ENCODE measurements around the gene KRTAP4-8. TPM values are rescaled to one million over a fixed set of nuclear protein-coding genes. Genes with fewer than 3 reads are reported as not detected.
"Not testable (repeated sequence)": the region's sequence is repeated elsewhere in the genome, so short reads cannot be mapped to it uniquely, and the experiment has no call there.

KRTAP4-8 gene
- total RNA-seq, 4 donors from 2014 or later = 4.4 to 15.2 (median 13.6) TPM; not detected in 1

DNA sequence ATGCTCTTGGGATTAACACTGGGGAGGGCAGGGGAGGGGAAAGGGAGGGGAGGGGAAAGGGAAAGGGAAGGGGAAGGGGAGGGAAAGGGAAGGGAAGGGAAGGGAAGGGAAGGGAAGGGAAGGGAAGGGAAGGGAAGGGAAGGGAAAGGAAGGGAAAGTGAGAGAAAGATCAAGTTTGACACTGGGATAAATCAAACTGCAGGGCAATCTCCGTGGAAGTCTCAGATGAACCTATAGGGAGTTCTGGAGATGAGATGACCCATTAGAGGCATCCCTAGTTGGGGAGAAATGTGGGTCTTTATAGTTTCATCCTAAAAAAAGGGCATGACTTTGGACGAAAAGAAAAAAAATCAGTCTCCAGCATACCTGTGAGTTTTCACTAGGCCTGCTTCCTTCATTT lies 23.8 kb upstream of the KRTAP4-8 start:
- no peaks in the 10 kb centered on the region for H3K4me1 ChIP-seq
- no peaks in the 10 kb centered on the region for H3K36me3 ChIP-seq
- H3K27me3 ChIP-seq = peaks cover 5% of the 10 kb centered on the region
- H3K4me3 ChIP-seq = no peak overlapping the region
- H3K27ac ChIP-seq = no peak overlapping the region
- TF ChIP-seq POLR2AphosphoS5 (IDR thresholded peaks at IDR 0.05) (no peak), EP300 (IDR thresholded peaks at IDR 0.05) (no peak), POLR2A (IDR thresholded peaks at IDR 0.05) (no peak), CTCF (IDR thresholded peaks at IDR 0.05) (no peak)
- 88% methylated on average over 2 of the region's 2 CpGs for WGBS
- no peaks in the 10 kb centered on the region for H3K9me3 ChIP-seq
- DNase-seq (ENCODE audit: low spot score in 2 of 2) = no peak

GRCh38 chr17:41119696-41120690 lies 22.1 kb upstream of the KRTAP4-8 start:
- not testable (repeated sequence) for H3K27ac ChIP-seq; H3K4me3 ChIP-seq; H3K36me3 ChIP-seq; H3K4me1 ChIP-seq; H3K27me3 ChIP-seq; H3K9me3 ChIP-seq; DNase-seq (ENCODE audit: low spot score in 2 of 2)
- WGBS = 64% methylated on average over 11 of the region's 11 CpGs

DNA sequence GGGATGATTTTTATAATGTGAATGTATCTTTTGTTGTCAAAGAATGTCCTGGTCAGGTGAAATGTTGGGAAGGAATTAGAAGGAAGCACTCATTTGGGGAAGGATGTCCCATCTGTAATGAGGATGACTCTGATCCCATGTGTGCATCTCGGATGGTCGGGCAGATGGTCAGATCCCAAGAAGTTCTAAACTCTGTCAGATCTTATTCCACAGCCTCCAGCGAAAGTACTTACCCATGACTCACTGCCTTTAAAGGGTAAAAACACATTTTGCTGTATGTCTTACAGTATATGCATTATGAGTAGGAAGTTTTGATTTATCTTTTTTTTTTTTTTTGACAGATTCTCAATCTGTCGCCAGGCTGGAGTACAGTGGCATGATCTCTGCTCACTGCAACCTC lies 20.8 kb upstream of the KRTAP4-8 start:
- Histone ChIP-seq H3K4me1 (no peaks in the 10 kb centered on the region), H3K27ac (no peak overlapping the region), H3K9me3 (no peaks in the 10 kb centered on the region), H3K4me3 (no peak overlapping the region), H3K36me3 (no peaks in the 10 kb centered on the region), H3K27me3 (peaks cover 9% of the 10 kb centered on the region)
- TF ChIP-seq POLR2A (IDR thresholded peaks at IDR 0.05) = no peak
- no peak for TF ChIP-seq EP300 (IDR thresholded peaks at IDR 0.05)
- no peak for TF ChIP-seq POLR2AphosphoS5 (IDR thresholded peaks at IDR 0.05)
- no peak for TF ChIP-seq CTCF (IDR thresholded peaks at IDR 0.05)
- 59% methylated on average over 4 of the region's 4 CpGs for WGBS
- DNase-seq (ENCODE audit: low spot score in 2 of 2) = no peak

- not testable (repeated sequence) for DNase-seq (ENCODE audit: low spot score in 2 of 2); H3K27ac ChIP-seq; H3K4me3 ChIP-seq; H3K9me3 ChIP-seq; H3K27me3 ChIP-seq; H3K36me3 ChIP-seq; H3K4me1 ChIP-seq
- 76% methylated on average over 8 of the region's 10 CpGs for WGBS
Observed at GRCh38 chr17:41117846-41118386, 20.0 kb upstream of the KRTAP4-8 start, which contains the start of gene KRTAP4-11. KRTAP4-11 (minus strand) TSS chr17:41118373; CDS start chr17:41118315, 58 bp downstream.

- WGBS = 23% methylated on average over 4 of the region's 5 CpGs
- no peaks in the 10 kb centered on the region for H3K9me3 ChIP-seq
- no peaks in the 10 kb centered on the region for H3K4me1 ChIP-seq
- H3K4me3 ChIP-seq = no peak overlapping the region
- TF ChIP-seq CTCF (IDR thresholded peaks at IDR 0.05) (no peak), POLR2A (IDR thresholded peaks at IDR 0.05) (no peak), POLR2AphosphoS5 (IDR thresholded peaks at IDR 0.05) (no peak), EP300 (IDR thresholded peaks at IDR 0.05) (no peak)
- no peak for DNase-seq (ENCODE audit: low spot score in 2 of 2)
- no peak overlapping the region for H3K27ac ChIP-seq
- no peaks in the 10 kb centered on the region for H3K36me3 ChIP-seq
- peaks cover 9% of the 10 kb centered on the region for H3K27me3 ChIP-seq
Observed at GRCh38 chr17:41116297-41116696, 18.4 kb upstream of the KRTAP4-8 start.

DNA sequence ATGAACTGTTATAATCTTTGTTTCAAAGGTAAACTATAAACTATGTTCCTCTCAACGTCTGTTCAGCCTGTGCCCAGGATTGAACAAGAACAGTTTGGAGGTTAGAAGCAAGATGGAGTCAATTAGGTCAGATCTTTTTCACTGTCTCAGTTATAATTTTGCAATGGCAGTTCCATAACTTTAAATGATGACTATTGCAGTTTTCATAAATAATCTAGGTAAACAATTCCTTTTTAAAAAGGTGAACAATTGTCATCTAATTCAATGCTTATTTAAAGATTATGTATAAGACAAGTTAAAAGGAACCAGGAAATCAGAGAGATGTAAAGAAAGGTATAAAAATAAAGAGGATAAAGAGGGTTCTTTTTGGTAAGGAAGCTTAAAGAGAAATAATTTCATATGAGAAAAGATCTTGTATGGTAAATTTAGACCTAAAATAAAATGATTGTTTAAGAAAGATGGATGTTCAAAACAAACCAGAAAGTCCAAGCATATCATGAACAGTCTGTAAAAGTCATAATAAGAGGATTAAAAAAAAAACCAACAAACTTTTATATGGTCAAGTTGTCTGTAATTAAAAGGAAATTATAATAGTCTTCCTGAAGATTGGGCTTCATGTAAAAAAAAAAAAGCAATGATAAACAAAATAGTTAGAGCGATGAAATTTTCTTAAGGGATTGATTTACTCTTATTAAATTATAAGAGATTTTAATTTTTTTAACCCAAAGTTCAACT lies 13.4 kb upstream of the KRTAP4-8 start:
- H3K36me3 ChIP-seq = no peaks in the 10 kb centered on the region
- H3K4me3 ChIP-seq = no peak overlapping the region
- WGBS = 84% methylated on average over 2 of the region's 2 CpGs
- no peaks in the 10 kb centered on the region for H3K4me1 ChIP-seq
- peaks cover 5% of the 10 kb centered on the region for H3K27me3 ChIP-seq
- DNase-seq (ENCODE audit: low spot score in 2 of 2) = no peak
- TF ChIP-seq POLR2A (IDR thresholded peaks at IDR 0.05) (no peak), POLR2AphosphoS5 (IDR thresholded peaks at IDR 0.05) (no peak), EP300 (IDR thresholded peaks at IDR 0.05) (no peak), CTCF (IDR thresholded peaks at IDR 0.05) (no peak)
- H3K9me3 ChIP-seq = no peaks in the 10 kb centered on the region
- no peak overlapping the region for H3K27ac ChIP-seq

DNA sequence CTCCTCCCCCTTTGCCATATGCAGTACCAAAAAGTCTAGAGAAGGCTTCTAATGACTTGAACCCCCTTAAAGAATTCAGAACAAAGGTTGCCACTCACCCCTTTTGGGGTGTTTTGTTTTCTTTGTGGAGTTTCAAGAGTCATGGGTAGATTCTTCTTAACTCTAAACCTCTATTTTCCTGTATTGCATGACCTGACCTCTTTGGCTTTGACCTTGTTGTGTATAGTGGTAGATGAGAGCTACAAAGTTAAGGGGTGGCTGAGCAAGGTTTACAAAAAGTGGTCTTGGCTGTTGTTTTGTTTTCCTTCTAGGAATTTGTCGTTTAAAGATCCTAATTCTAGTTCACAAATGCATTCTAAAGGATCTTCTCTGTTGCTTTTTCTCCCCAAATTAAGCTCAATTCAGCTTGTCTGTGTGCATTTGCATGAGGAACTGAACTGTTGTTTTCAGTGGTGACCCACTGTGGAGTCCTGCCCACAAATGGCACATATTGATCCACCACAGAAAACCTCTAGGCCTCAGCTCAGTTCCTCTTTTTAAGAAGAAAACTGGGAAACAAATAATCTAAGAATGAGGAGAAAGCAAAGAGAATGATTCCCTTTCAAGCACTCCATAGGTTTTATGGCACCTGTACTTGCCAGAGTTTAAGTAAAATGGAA lies 10.9 kb upstream of the KRTAP4-8 start:
- H3K9me3 ChIP-seq; DNase-seq (ENCODE audit: low spot score in 2 of 2); H3K36me3 ChIP-seq; H3K4me1 ChIP-seq; H3K4me3 ChIP-seq; H3K27me3 ChIP-seq; H3K27ac ChIP-seq: not testable (repeated sequence)
- 0% methylated on average over 1 of the region's 1 CpG for WGBS

Measured in suprapubic skin (tissue), 4 donors.